NB4 (cell line): Measurements from ENCODE around the gene STAT1.

ENCODE experiments used
- DNase-seq: peaks from one replicate; pipeline ENCODE4 v3.0.0; 2010; ENCODE audit warnings: low read depth
- H3K4me3 ChIP-seq: one replicate; pipeline ENCODE4 v1.5.1; 2011; ENCODE audit warnings: mild to moderate bottlenecking, low read depth, low read length, moderate library complexity
- CTCF ChIP-seq: IDR thresholded peaks from one replicate; pipeline ENCODE4 v1.5.1; 2012; ENCODE audit warnings: low read depth, low read length
- MAX ChIP-seq: IDR thresholded peaks from 2 replicates; pipeline ENCODE4 v1.6.1; 2011; ENCODE audit warnings: low read depth, low read length
- MYC ChIP-seq: IDR thresholded peaks from 2 replicates; pipeline ENCODE4 v1.6.1; 2011; ENCODE audit warnings: low read depth, low read length
- POLR2A ChIP-seq: IDR thresholded peaks from 2 replicates; pipeline ENCODE4 v1.6.1; 2011; ENCODE audit warnings: mild to moderate bottlenecking; ENCODE audit not compliant: insufficient read length; ENCODE audit errors: extremely low read depth

The STAT1 gene

GRCh38 chr2:190970873-190971506 lies 43.0 kb downstream of the STAT1 start:
- no peak overlapping the region for H3K4me3 ChIP-seq
- TF ChIP-seq POLR2A (no peak), MYC (no peak), MAX (no peak), CTCF (no peak)
- peak; percentile 20 for DNase-seq

DNA sequence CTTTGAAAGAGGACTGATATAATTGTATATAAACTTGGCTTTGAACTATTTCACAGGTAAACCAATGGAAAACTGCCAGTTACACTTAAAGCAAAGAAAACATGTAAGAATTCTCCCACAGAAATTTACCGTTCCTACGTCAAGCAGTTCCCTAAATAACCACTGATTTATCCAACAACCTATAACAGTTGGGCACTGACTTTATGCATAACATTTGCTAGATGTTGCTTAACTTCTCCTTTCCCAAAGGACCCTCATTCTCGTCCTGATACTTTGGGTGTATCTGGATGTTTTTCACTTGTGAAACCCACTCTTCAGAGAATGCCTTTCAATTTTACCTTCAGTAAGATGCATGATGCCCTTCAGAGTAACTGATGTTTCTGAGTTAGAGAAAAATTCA lies 43.8 kb downstream of the STAT1 start:
- H3K4me3 ChIP-seq, result no peak overlapping the region
- TF ChIP-seq CTCF, result no peak
- TF ChIP-seq MYC, result no peak
- no peak for TF ChIP-seq POLR2A
- no peak for TF ChIP-seq MAX
- no peak for DNase-seq

GRCh38 chr2:190968522-190968921 lies 45.4 kb downstream of the STAT1 start:
- H3K4me3 ChIP-seq, result no peak overlapping the region
- no peak for DNase-seq
- TF ChIP-seq MYC (no peak), CTCF (no peak), MAX (no peak), POLR2A (no peak)

DNA sequence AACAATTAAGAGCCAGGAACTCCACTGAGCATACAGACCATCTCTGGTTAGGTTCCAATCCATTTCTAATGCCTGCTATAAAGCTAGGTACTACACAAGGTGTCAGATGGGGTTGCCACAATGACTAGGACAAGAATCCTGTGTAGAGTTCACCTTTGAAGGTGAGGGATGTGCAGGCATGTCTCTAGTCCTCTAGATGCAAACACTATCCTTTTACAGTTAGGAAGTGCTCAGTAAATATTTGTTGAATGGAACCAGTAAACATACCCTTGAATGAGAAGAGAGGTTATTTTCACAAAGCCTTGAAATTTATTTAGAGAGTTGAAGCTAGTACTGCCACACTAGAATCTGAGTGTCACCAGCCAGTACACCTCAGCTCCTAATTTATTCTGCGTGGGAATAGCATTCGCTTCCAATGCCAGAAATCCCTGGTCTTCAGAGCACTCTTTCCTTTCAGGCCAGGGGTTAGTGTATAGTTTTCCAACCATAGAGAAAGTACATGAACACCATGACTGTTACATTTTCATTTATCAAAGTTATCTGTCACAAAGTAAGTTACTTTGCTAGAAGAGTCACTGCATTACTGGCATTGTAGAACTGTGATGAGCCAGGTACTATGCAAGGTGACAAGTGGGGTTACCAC lies 48.3 kb downstream of the STAT1 start:
- no peak for DNase-seq
- H3K4me3 ChIP-seq, result no peak overlapping the region
- no peak for TF ChIP-seq POLR2A
- no peak for TF ChIP-seq MYC

DNA sequence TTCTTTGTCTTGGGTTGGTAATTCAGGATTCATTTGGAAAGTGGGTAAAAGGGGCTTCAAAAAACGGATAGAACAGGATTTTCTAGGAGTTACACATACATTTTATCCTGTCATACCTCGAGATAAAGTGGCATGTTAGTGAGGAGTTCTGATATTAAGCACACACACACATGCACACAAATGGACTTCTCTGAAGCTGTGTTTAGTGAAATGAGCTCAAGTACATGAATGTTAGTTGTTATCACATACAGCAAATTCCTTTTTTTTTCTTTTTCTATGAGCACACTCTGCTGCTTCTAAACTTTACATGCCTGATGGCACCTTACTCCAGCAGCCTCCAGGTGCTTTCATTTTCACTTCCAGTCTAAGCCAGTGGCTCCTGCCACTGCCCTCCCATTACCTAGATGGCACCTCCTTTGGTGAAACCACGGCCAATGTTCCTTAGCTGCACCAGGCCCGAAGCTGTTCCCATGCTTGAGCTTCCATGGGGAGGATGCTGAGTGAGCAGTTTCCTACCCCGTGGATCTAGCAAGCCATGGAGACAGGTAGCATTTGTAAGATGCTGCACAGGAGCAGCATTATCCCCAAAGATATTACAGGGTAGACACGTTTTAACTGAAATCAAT lies 49.7 kb downstream of the STAT1 start:
- H3K4me3 ChIP-seq, result no peak overlapping the region
- no peak for TF ChIP-seq CTCF
- TF ChIP-seq MAX, result no peak
- no peak for TF ChIP-seq POLR2A
- TF ChIP-seq MYC, result no peak
- no peak for DNase-seq

- no peak overlapping the region for H3K4me3 ChIP-seq
- TF ChIP-seq MYC, result no peak
- no peak for TF ChIP-seq POLR2A
- no peak for TF ChIP-seq MAX
- TF ChIP-seq CTCF, result no peak
- no peak for DNase-seq
These were observed 50.9 kb downstream of the STAT1 start for GRCh38 chr2:190963088-190963487.
